ENCODE results near the gene UBTF. TPM values are rescaled to one million over a fixed set of nuclear protein-coding genes. Genes with fewer than 3 reads are reported as not detected.

The UBTF gene
- total RNA-seq, 1 donor from 2014 or later, result 23.7 TPM

- Histone ChIP-seq H3K36me3 (peaks cover 3% of the 10 kb centered on the region), H3F3A (ENCODE audit: low read depth) (no peaks in the 10 kb centered on the region), H3K4me2 (no peak overlapping the region), H2AFZ (replicated peaks) (no peak overlapping the region), H3K27me3 (no peaks in the 10 kb centered on the region), H3K79me2 (ENCODE audit: low read depth) (peaks cover 5% of the 10 kb centered on the region), H3K9ac (no peak overlapping the region), H4K20me1 (ENCODE audit: low read depth) (no peaks in the 10 kb centered on the region), H3K4me1 (no peaks in the 10 kb centered on the region), H3K4me3 (no peak overlapping the region), H3K9me3 (ENCODE audit: low read depth) (no peaks in the 10 kb centered on the region), H3K27ac (no peak overlapping the region)
- Mint-ChIP-seq H3K4me1 (peaks cover 4% of the 10 kb centered on the region), H3K27me3 (ENCODE audit: insufficient read depth, low read depth) (peaks cover 6% of the 10 kb centered on the region), H3K9me3 (peaks cover 3% of the 10 kb centered on the region), H3K4me3 (no peak overlapping the region), H3K27ac (no peak overlapping the region), H3K36me3 (peaks cover 20% of the 10 kb centered on the region)
- no peak for DNase-seq (ENCODE audit: low spot score)
- no peak for TF ChIP-seq EZH2 (IDR thresholded peaks at IDR 0.05)
- no peak for TF ChIP-seq EZH2phosphoT487 (IDR thresholded peaks at IDR 0.05)
- no peak for TF ChIP-seq CTCF (IDR thresholded peaks at IDR 0.05)
These were observed 42.6 kb downstream of the UBTF start for GRCh38 chr17:44176671-44177501.

DNA sequence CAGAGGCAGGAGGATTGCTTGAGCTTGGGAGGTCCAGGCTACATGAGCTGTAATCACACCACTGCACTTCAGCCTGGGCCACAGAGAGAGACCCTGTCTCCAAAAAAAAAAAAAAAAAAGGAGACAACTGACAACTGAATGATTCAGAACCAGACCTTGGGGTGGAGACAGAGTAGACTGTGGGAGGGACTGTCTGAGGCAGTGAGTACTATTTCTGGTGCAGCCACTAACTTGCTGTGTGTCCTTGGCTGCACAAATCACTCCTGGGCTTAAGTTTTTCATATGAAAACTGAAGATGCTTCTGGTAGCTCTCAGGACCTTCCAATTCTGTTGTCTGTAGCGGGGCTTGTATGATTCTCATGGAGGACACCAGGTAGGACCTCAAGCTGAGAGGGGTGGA, 43.2 kb downstream of the UBTF start:
- H3F3A ChIP-seq (ENCODE audit: low read depth), result no peaks in the 10 kb centered on the region
- Mint-ChIP-seq H3K36me3 (peaks cover 15% of the 10 kb centered on the region), H3K27ac (no peak overlapping the region), H3K4me1 (peaks cover 7% of the 10 kb centered on the region), H3K4me3 (no peak overlapping the region), H3K27me3 (ENCODE audit: insufficient read depth, low read depth) (peaks cover 4% of the 10 kb centered on the region), H3K9me3 (no peaks in the 10 kb centered on the region)
- H3K4me2 ChIP-seq, result no peak overlapping the region
- H2AFZ ChIP-seq (replicated peaks), result no peak overlapping the region
- H3K27ac ChIP-seq, result no peak overlapping the region
- H3K36me3 ChIP-seq, result no peaks in the 10 kb centered on the region
- no peaks in the 10 kb centered on the region for H4K20me1 ChIP-seq (ENCODE audit: low read depth)
- peaks cover under 1% of the 10 kb centered on the region for H3K4me1 ChIP-seq
- no peak for DNase-seq (ENCODE audit: low spot score)
- H3K9me3 ChIP-seq (ENCODE audit: low read depth), result no peaks in the 10 kb centered on the region
- TF ChIP-seq CTCF (IDR thresholded peaks at IDR 0.05), result no peak
- TF ChIP-seq EZH2 (IDR thresholded peaks at IDR 0.05), result no peak
- no peak for TF ChIP-seq EZH2phosphoT487 (IDR thresholded peaks at IDR 0.05)
- H3K27me3 ChIP-seq, result no peaks in the 10 kb centered on the region
- H3K79me2 ChIP-seq (ENCODE audit: low read depth), result no peaks in the 10 kb centered on the region
- H3K4me3 ChIP-seq, result no peak overlapping the region
- no peak overlapping the region for H3K9ac ChIP-seq

DNA sequence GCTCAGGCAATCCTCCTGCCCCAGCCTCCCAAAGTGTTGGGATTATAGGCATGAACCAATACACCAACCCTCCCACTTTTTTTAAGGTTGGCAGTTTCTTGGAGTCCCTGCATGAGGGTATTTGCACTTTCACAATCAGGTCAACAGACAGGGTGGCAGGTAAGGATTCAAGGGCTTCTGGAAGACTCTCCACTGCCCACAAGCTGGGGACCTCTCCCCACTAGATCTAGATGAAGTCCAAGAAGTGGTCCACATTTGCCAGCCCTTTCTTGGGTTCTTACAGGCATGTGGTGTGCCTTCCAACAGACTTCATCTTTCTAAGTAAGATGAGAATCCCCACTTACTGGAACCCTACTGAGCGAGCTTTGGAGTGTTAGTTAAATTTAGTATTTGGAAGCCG, 45.0 kb downstream of the UBTF start:
- no peaks in the 10 kb centered on the region for H3F3A ChIP-seq (ENCODE audit: low read depth)
- H3K9me3 ChIP-seq (ENCODE audit: low read depth), result no peaks in the 10 kb centered on the region
- H4K20me1 ChIP-seq (ENCODE audit: low read depth), result no peaks in the 10 kb centered on the region
- H3K27ac ChIP-seq, result no peak overlapping the region
- no peak overlapping the region for H2AFZ ChIP-seq (replicated peaks)
- H3K4me1 ChIP-seq, result peaks cover 11% of the 10 kb centered on the region
- Mint-ChIP-seq H3K9me3 (no peaks in the 10 kb centered on the region), H3K27ac (no peak overlapping the region), H3K4me1 (peaks cover 9% of the 10 kb centered on the region), H3K4me3 (no peak overlapping the region), H3K36me3 (peaks cover 15% of the 10 kb centered on the region), H3K27me3 (ENCODE audit: insufficient read depth, low read depth) (peaks cover 4% of the 10 kb centered on the region)
- H3K27me3 ChIP-seq, result no peaks in the 10 kb centered on the region
- no peaks in the 10 kb centered on the region for H3K36me3 ChIP-seq
- no peak overlapping the region for H3K9ac ChIP-seq
- DNase-seq (ENCODE audit: low spot score), result no peak
- TF ChIP-seq CTCF (IDR thresholded peaks at IDR 0.05) (no peak), EZH2 (IDR thresholded peaks at IDR 0.05) (no peak), EZH2phosphoT487 (IDR thresholded peaks at IDR 0.05) (no peak)
- no peak overlapping the region for H3K4me3 ChIP-seq
- H3K4me2 ChIP-seq, result no peak overlapping the region
- no peaks in the 10 kb centered on the region for H3K79me2 ChIP-seq (ENCODE audit: low read depth)

All from neural progenitor cell (in vitro differentiated cells).